Stimulated activated CD8-positive, alpha-beta memory T cell treated with anti-CD3 and anti-CD28 coated beads, Interleukin-7, amount 100 ng/mL, for 4 hours (primary cell): ENCODE data around the gene WFIKKN2.
"Not testable (repeated sequence)": the region's sequence is repeated elsewhere in the genome, so short reads cannot be mapped to it uniquely, and the experiment has no call there.

Source experiments
- DNase-seq, 2 donors: peaks; one replicate each; pipeline ENCODE4 v3.0.0-alpha.2; 2020; ENCODE audit warnings: low read depth in 2 of 2

WFIKKN2 gene, protein sequence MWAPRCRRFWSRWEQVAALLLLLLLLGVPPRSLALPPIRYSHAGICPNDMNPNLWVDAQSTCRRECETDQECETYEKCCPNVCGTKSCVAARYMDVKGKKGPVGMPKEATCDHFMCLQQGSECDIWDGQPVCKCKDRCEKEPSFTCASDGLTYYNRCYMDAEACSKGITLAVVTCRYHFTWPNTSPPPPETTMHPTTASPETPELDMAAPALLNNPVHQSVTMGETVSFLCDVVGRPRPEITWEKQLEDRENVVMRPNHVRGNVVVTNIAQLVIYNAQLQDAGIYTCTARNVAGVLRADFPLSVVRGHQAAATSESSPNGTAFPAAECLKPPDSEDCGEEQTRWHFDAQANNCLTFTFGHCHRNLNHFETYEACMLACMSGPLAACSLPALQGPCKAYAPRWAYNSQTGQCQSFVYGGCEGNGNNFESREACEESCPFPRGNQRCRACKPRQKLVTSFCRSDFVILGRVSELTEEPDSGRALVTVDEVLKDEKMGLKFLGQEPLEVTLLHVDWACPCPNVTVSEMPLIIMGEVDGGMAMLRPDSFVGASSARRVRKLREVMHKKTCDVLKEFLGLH

DNA sequence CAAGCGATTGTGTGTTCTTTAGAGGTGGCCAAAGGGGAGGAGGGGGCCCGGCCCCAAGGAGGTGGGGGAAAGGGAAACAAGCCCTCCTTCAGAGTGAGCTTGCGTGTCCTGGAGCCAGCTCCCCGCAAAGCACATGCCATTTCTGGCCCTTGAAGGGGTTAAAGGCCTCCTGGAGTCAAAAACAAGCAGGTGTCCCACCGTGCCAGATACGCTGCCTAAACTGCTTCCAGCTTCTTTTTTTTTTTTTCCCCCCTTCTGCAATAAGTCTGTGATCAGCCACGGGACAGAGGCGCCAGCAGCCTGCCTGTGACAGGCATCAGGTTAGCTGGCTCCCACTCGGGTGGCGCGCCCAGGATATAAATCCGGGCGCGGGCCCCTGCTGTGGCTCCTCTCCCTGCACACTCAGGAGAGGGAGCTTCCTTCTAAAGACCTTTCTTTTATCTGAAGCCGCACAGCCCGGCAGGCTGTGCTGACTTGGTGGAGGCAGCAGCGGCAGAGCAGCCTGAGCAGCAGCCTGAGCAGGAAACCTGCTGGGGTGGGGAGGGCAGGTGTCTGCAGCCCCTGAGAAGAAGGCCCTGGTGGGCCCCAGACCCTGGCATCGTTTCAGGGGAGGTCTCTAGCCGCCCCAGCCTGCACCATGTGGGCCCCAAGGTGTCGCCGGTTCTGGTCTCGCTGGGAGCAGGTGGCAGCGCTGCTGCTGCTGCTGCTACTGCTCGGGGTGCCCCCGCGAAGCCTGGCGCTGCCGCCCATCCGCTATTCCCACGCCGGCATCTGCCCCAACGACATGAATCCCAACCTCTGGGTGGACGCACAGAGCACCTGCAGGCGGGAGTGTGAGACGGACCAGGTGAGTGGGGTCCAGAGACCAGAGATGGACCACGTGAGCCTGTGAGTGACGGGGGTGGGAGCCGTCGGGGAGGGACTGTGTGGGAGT lies at the start of gene WFIKKN2:
Gene WFIKKN2 (plus strand): TSS at position 286 of the 934 bp plus-strand sequence. CDS start 352 bp downstream, at position 638.
- DNase-seq = no peak

DNA sequence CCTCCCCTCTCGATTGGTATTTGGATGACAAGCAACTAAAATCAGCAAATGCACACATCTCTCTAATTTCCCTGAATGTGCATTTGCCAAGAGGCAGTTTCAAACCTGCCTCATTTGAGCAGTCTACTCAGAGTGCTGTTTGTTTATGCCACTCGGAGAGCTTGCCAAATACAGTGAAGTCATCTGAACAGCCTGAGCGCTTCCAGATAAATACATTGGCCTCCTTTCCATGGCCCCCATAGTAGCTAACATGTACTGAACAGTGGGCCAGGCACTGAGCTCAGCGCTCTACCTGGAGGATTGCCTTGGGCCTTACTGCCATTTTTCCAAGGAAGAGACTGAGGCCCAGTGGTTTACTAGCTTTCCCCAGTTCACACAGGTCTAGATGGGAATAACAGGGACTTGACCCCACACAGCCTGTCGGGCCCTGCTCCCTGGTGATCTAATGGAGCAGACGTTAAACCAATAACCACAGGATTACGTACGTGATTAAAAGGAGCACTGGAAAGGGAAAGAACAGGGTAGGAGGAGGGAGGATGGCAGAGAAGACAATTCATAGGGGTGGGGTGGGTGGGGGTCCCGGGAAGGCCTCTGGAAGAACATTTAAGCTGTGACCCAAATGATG lies 49.3 kb upstream of the WFIKKN2 start:
- DNase-seq = no peak

DNA sequence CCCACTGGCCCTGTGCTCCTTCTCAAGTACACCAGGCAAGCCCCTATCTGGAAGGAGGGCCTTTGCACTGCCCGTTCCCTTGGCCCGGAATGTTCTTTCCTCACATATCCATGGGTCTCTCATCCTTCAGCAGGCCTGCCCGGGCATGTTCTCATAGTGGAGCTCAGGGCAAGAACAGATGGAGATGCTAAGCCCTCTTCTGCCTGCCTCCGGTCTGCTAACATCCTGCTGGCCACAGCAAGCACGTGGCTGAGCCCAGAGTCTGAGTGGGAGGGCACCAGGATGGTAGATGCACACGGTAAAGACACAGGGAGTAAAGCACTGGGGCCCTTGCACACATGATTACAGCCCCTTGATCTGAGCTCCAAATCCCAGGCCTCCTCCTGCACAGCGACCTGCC lies 48.3 kb upstream of the WFIKKN2 start:
- no peak for DNase-seq

DNA sequence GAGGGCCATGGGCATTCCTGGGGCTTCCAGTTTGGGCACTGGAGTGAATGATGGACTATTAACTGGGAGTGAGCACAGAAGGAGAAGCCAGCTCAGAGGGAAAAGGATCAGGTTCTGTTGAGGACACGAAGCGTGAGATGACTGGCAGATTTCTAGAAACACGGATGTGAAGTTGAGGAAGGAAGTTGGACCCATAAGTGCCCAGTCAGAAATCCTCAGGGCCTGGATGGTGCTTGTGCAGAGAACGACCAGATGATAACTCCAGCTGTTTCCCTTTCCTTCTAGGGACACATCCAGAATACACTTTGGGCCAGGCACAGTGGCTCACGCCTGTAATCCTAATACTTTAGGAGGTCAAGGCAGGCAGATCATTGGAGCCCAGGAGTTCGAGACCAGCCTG lies 44.8 kb upstream of the WFIKKN2 start:
- DNase-seq = no peak

DNA sequence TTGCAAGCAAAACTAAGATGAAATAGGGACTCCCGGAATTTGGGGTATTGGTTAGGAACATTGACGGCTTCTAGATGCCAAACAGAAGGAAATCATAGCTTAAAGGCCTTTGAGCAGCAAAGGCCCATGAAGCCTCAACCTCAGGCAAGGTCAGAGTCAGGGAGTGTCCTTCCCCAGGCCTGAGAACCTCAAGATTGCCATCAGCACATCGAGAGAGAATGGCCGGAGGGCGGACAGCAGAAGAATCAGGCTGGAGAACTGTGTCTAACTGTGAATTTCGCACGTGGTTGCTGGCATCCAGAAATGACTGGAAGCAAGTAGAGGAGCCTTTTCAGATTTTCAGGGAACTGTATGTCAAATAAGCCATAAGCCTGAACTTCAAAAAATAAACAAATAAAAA lies 43.3 kb upstream of the WFIKKN2 start:
- no peak for DNase-seq

DNA sequence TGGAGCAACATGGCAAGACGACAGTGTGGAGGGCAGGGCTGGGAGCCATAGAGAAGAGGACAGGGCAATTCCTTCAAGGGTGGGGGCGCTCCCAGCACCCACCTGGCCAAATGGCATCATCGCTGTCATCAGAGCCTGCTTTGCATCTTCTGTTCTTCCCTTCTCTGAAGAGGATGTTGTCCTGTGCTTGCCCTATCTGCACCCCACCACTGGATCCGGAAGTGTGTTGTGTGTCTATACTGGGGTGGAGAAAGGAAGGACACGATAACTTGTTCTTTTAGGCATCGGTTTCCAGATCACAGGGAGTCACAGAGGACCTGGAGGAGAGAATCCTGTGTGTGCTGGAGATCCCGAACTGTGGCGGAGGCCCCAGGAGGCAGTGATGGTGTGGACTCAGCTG lies 42.4 kb upstream of the WFIKKN2 start:
- DNase-seq = no peak

DNA sequence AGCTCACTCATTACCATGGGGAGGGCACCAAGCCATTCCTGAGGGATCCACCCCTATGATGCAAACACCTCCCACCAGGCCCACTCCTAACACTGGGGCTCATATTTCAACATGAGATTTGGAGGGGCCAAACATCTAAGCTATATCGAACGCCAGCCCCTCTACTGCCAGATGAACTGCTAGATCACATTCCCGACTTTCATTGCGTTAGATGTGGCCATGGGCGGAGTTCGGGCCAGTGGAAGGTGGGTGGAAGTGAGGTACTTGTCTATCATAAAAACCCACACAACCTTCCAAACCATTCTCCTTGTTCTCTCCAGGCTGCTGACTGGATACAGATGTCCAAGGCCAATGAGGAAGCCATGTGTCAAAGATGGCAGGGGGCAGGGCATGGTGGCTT lies 41.0 kb upstream of the WFIKKN2 start:
- no peak for DNase-seq

DNA sequence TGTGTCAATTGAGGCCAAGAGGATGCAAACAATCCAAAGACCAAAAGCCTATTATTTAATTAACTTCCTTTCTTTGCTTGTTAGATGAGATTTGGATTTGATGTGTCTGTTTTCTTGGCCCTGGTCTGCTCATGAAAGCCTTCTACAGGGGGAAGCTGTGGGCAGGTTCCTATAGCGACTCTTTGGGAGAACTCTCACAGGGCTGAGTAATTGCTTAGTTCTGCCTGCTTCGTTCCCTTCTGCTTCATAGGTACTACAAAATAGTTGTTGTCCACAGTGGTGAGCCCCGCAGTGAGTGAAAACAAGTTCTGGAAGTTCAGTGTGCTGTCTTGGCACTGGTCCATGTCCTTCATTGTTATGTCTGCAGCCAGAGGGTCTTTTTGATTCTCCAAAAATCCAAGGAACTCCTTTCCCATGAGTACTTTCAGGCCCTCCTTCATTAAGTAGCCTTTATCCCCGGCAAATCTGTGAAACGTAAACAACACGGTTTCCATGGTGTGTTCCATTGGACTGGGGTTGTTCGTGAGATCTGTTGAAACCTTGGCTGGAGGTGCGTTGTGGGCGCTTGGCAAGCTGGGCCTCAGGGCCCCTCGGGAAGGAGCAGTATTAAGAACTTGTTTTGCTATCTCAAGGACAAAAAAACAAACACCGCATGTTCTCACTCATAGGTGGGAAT lies 38.1 kb upstream of the WFIKKN2 start:
- DNase-seq = no peak

DNA sequence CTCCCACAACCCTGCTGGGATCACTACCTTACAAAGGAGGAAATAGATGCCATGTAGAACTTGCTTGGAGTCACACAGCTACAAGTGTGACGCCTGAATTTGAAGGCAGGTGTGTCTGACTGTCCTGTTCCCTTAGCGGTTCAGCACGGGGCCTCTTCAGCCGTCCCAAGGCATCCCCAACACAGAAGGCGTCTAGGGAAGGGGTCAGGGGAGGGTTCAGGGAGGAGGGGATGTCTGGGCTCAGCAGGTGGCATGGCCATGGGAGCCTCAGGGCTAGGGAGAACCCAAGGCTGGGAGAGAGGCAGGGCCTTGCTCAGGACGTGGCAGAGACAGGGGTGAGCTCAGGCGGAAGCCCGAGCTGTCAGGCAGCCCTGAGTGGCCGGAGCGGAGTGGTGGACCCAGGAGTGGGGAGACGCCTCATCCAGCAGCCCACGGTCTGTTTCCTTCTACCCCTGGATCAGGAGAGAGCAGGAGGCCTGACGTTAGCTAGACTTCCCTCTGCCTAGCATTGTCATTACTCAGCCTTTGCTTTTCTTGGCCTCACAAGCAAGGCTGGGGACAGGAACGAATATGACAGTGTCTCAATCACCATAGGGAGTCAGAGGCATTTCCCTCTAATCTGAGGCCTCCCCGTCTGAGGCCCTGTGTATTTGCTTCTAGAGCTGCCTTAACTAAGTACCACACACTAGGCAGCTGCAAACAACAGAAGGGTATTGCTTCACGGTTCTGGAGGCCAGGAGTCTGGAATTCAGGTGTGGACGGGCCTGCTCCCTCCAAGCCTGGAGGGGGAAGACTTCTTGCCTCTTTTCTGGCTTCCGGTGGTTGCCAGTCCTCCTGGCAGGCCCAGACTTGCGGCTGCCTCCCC lies 36.7 kb upstream of the WFIKKN2 start:
- no peak for DNase-seq

DNA sequence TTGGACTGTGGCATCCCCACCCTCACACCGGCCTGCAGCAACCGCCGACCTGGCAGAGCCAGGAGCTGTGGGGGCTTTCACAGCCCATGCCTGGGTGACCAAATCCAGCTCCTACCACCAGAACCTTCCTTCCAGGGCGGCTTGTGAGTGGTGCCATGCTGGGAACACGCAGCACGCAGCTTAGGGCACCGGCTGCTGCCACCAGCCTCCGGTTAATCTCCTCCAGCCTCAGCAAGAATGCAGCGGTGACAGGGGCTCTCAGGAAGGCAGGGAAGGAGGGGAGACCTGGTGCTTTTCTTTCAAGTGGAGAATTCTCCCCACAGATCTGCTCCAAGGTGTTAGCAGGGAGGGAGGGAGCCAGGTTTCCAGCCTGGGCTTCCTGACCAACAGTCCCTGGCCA lies 35.8 kb upstream of the WFIKKN2 start:
- no peak for DNase-seq

DNA sequence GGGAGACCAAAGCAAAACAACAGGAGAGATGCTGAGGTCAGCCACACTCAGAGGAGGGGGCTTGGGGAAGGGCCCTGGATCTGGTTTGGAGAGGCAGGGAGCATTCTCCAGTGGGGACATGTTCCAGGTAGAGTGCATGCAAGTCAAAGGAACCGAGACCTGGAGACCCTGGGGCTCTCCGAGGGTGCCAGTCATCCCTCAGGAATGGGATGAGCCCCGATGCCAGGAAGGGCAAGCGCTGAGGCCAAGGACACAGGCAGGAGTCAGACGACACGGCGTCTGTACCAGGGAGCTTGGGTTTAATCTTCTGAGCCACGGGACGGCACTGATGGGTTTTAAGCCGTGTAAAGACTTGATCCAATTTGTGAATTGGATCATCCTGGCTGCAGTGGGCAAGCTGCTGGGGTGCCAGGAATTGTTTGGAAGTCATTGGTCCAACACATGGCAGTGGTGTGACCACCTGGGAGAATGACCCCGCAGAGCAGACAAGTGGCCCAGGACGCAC lies 35.1 kb upstream of the WFIKKN2 start:
- no peak for DNase-seq

DNA sequence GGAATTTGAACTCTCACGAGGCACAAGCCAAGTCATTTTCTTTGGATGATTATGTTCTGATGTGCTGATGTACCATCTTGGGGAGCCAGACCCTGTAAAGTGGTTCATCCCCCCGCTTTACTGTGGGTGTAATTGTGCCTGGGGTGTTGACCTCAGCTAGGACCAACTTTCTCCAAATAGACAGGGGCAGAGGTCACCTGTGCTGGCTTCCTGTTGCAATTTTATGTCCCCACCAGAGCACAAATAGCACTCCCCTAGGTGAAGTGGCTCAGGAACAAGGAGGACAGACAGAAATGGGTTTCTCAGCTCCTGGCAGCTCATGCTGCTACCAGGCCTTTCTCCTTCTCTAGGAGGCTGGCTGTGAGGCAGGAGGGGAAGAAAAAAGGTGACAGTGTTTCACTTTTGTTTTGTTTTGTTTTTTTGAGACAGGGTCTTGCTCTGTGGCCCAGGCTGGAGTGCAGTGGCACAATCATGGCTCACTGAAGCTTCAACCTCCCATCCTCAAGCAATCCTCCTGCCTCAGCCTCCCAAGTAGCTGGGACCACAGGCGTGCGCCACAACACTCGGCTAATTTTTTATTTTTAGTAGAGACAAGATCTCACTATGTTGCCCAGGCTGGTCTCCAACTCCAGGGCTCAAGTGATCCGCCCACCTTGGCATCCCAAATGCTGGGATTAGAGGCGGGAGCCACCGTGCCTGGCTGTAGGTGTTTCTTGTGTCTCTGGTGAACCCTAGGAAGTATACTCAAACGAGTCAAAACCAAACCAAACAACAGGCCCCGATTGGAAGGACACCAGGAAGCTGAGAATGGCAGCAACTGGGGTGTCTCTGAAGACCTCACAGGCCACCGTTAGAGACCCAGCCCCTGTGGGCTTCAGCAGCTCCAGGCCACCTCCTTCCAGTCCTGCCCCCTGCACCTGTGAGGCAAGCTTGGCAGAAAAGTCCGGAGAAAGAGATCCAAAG lies 32.5 kb upstream of the WFIKKN2 start:
- DNase-seq = no peak

DNA sequence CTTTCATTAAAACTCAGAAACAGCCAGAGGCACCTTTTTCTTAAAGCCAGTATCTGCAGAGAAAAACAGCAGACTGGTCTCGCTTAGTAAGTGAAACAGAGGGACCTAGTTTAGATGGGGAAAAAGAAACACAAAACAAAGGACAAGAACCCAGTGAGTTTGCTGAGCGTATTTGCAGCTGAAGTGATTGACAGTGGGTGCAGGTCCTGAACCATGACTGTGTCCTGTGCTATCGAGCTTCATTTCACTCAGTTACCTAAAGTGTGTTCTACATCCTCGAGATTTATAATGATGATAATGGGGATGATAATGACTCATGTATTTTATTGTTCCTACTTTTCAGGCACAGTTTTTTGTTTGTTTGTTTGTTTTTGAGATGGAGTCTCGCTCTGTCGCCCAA lies 31.7 kb upstream of the WFIKKN2 start:
- no peak for DNase-seq

DNA sequence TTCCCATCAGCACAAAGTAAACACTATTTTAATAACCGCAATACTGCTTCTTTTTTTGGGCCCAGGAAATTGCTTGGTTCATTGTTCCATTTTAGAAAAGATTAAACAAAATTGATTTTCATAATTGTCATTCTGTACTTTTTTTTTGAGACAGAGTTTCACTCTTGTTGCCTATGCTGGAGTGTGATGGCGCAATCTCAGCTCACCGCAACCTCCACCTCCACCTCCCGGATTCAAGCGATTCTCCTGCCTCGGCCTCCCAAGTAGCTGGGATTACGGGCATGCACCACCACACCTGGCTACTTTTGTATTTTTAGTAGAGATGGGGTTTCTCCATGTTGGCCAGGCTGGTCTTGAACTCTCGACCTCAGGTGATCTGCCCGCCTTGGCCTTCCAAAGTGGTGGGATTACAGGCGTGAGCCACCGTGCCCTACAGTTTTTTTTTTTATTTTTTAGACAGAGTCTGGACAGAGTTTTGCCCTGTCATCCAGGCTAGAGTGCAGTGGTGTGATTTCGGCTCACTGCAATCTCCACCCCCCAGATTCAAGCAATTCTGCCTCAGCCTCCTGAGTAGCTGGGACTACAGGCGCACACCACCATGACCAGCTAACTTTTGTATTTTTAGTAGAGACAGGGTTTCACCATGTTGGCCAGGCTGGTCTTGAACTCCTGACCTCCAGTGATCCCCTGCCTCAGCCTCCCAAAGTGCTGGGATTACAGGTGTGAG lies 30.5 kb upstream of the WFIKKN2 start:
- DNase-seq = not testable (repeated sequence)

DNA sequence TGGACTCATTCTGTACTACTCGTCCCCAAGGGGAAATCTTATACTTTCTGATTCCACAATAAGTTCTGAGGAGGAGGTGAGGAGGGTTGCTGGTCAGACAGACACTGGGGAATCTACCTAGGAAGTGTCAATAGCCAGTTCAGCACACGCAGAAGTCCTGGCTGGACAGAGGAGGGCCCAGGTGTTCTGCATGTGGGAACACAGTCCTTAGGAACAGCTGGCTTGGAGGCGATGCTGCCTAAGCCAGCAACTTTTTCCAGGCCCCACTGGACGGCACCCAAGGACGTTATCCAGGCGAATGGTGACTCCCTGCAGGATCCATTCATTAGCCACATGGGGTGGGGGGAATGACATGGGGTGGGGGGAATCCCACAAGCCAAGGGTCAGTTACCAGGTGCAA lies 29.9 kb upstream of the WFIKKN2 start:
- no peak for DNase-seq

DNA sequence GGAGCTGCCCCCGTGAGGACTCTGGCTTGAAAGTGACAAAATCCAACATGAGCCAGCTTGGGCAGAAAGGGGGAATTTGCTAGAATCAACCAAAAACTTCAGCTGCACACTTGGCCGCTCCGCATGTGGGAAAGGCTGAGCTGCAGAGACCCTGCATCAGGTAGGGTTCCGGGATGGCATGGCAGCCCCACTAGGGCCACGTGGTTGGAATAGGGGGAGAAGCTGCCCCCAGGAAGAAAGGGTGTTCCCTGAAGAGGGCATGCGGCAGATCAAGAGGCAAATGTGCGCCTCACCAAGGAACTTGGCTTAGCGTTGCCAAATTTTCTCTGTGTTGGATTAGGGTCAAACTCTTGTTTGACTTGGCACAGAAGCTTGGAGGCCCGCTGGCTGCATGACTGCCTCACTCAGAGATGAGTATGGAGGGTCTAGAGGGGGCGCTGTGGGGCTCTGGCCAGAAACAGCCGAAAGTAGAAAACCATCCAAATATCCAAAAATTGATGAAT lies 29.2 kb upstream of the WFIKKN2 start:
- no peak for DNase-seq

DNA sequence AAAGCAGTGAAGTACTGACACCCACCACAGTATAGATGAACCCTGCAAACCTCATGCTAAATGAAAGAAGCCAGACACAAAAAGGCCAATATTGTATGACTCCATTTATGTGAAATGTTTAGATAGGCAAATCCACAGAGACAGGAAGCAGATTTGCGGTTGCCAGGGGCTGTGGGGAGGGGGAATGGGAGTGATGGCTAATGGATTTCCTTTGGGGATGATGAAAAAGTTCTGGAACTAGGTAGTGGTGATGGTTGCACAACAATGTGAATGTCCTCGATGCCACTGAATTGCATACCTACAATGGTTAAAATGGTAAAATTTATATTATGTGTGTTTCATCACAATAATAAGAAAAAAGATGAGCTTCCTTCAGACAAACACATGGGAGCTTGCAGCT lies 28.4 kb upstream of the WFIKKN2 start:
- no peak for DNase-seq

DNA sequence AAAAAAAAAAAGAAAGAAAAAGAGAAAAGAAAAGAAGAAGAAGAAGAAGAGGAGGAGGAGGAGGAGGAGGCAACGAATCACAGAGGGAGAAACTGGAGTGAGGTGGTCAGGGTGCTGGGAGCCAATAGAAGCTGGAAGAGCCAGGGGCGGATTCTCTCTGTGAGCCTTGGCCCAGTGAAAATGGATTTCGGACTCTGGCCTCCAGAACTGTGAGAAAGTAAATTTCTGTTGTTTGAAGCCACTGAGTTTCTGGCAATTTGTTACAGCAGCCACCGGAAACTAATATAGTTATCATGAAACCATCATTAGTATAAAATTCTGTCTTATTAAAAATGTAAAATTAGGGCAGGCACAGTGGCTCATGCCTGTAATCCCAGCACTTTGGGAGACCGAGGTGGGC lies 27.7 kb upstream of the WFIKKN2 start:
- DNase-seq = no peak
